Peyer's patch (tissue), 4 donors: Measurements from ENCODE around the gene SMIM3. TPM values are rescaled to one million over a fixed set of nuclear protein-coding genes. Genes with fewer than 3 reads are reported as not detected.
A peak's percentile ranks its signal among the peaks of the same experiment; 100 is the strongest.

Experiments used
- DNase-seq, 3 donors: peaks; one replicate each; pipeline ENCODE4 v3.0.0-alpha.2; 2017 to 2019
- H3K27ac ChIP-seq, 4 donors: fragments of 200-600 bp; sonication (generic); one replicate each; pipeline ENCODE4 v1.5.1; 2016 to 2019
- H3K27me3 ChIP-seq, 2 donors: fragments of 200-600 bp; sonication (generic); one replicate each; pipeline ENCODE4 v1.5.1; 2019
- H3K36me3 ChIP-seq, 3 donors: fragments of 200-600 bp; sonication (generic); one replicate each; pipeline ENCODE4 v1.5.1; 2016 to 2019
- H3K4me1 ChIP-seq, 4 donors: fragments of 200-600 bp; sonication (generic); one replicate each; pipeline ENCODE4 v1.5.1; 2016 to 2019
- H3K4me3 ChIP-seq, 4 donors: fragments of 200-600 bp; sonication (generic); 1 replicate in 3 of 4; 2 replicates in 1 of 4; pipeline ENCODE4 v1.5.1; 2016 to 2019; ENCODE audit warnings: mild to moderate bottlenecking in 1 of 4
- H3K9me3 ChIP-seq, 4 donors: fragments of 200-600 bp; sonication (generic); one replicate each; pipeline ENCODE4 v1.5.1; 2016 to 2019; ENCODE audit warnings: mild to moderate bottlenecking in 1 of 4
- CTCF ChIP-seq, 6 experiments: fragments of 450-650 bp in 4 of 6; fragments of 200-600 bp in 2 of 6; sonication (generic) in 1 of 6; IDR thresholded peaks; one replicate each; pipeline ENCODE4 v1.5.1; 2017 to 2019; ENCODE audit warnings: antibody characterized with exemption in 6 of 6, mild to moderate bottlenecking in 3 of 6, moderate library complexity in 1 of 6
- POLR2A ChIP-seq, 2 donors: fragments of 450-650 bp; IDR thresholded peaks; one replicate each; pipeline ENCODE4 v1.5.1; 2017; ENCODE audit warnings: antibody characterized with exemption in 2 of 2, mild to moderate bottlenecking in 2 of 2, moderate library complexity in 2 of 2
- total RNA-seq, 4 donors: library from RNA; depleted of rRNA; stranded (reverse); fragments of >200 nt; gene quantifications; one replicate each; pipeline ENCODE4 v1.1.0, GENCODE V29; 2016

SMIM3 gene
- total RNA-seq, 4 donors from 2014 or later, result 12.7 to 82.5 (median 23.6) TPM

GRCh38 chr5:150801117-150801927 is 22.8 kb downstream of the SMIM3 start:
- Histone ChIP-seq H3K4me1 (peaks cover 0 to 4% (median 0%) of the 10 kb centered on the region in 4 donors), H3K36me3 (peaks cover 0 to 7% (median 0%) of the 10 kb centered on the region in 3 donors), H3K27ac (peak overlapping the region in 2 of 4 donors; percentile 41 to 59), H3K27me3 (no peaks in the 10 kb centered on the region), H3K4me3 (peak overlapping the region in 3 of 4 donors; percentile 0 to 44 (median 35)), H3K9me3 (no peaks in the 10 kb centered on the region)
- TF ChIP-seq POLR2A (IDR thresholded peaks at IDR 0.05), result no peak
- peak in 5 of 6 experiments; percentile 14 to 68 (median 65) for TF ChIP-seq CTCF (IDR thresholded peaks at IDR 0.05)
- DNase-seq, result peak in 1 of 3 donors; percentile 49

GRCh38 chr5:150804388-150804787 is 25.8 kb downstream of the SMIM3 start:
- TF ChIP-seq POLR2A (IDR thresholded peaks at IDR 0.05) (no peak), CTCF (IDR thresholded peaks at IDR 0.05) (no peak)
- Histone ChIP-seq H3K27ac (no peak overlapping the region), H3K36me3 (no peaks in the 10 kb centered on the region), H3K27me3 (no peaks in the 10 kb centered on the region), H3K4me1 (peaks cover 0 to 4% (median 0%) of the 10 kb centered on the region in 4 donors), H3K4me3 (no peak overlapping the region), H3K9me3 (no peaks in the 10 kb centered on the region)
- DNase-seq, result no peak

- Histone ChIP-seq H3K27ac (no peak overlapping the region), H3K4me1 (no peaks in the 10 kb centered on the region), H3K4me3 (no peak overlapping the region), H3K36me3 (no peaks in the 10 kb centered on the region), H3K9me3 (no peaks in the 10 kb centered on the region), H3K27me3 (no peaks in the 10 kb centered on the region)
- TF ChIP-seq CTCF (IDR thresholded peaks at IDR 0.05), result no peak
- TF ChIP-seq POLR2A (IDR thresholded peaks at IDR 0.05), result no peak
- DNase-seq, result no peak
Measured at GRCh38 chr5:150809363-150809762, 30.8 kb downstream of the SMIM3 start.

GRCh38 chr5:150815010-150815409 is 36.5 kb downstream of the SMIM3 start:
- Histone ChIP-seq H3K4me3 (no peak overlapping the region), H3K27ac (no peak overlapping the region), H3K27me3 (no peaks in the 10 kb centered on the region), H3K4me1 (no peaks in the 10 kb centered on the region), H3K36me3 (no peaks in the 10 kb centered on the region), H3K9me3 (peaks cover 0 to 3% (median 0%) of the 10 kb centered on the region in 4 donors)
- no peak for DNase-seq
- no peak for TF ChIP-seq CTCF (IDR thresholded peaks at IDR 0.05)
- no peak for TF ChIP-seq POLR2A (IDR thresholded peaks at IDR 0.05)

GRCh38 chr5:150816946-150817345 is 38.4 kb downstream of the SMIM3 start:
- TF ChIP-seq CTCF (IDR thresholded peaks at IDR 0.05) (no peak), POLR2A (IDR thresholded peaks at IDR 0.05) (no peak)
- Histone ChIP-seq H3K27ac (no peak overlapping the region), H3K4me1 (no peaks in the 10 kb centered on the region), H3K9me3 (peaks cover 0 to 3% (median 0%) of the 10 kb centered on the region in 4 donors), H3K36me3 (no peaks in the 10 kb centered on the region), H3K4me3 (no peak overlapping the region), H3K27me3 (no peaks in the 10 kb centered on the region)
- DNase-seq, result no peak
